WERI-Rb-1 (cell line): ENCODE results near the gene KIAA1755.

ENCODE experiments used
- DNase-seq: peaks from one replicate; pipeline ENCODE4 v3.0.0-alpha.2; 2020
- H3K27ac ChIP-seq: fragments of 250-450 bp; sonication (Bioruptor Pico); 2 replicates; pipeline ENCODE4 v1.5.1; 2020; ENCODE audit warnings: mild to moderate bottlenecking, moderate library complexity
- H3K27me3 ChIP-seq: fragments of 250-450 bp; sonication (Bioruptor Pico); 2 replicates; pipeline ENCODE4 v1.5.1; 2021; ENCODE audit warnings: mild to moderate bottlenecking, low read depth, moderate library complexity; ENCODE audit not compliant: insufficient read depth, severe bottlenecking
- H3K36me3 ChIP-seq: fragments of 250-450 bp; sonication (Bioruptor Pico); 2 replicates; pipeline ENCODE4 v1.5.1; 2020; ENCODE audit warnings: mild to moderate bottlenecking, moderate library complexity
- H3K4me3 ChIP-seq: 2 replicates; pipeline ENCODE4 v1.5.1; 2011; ENCODE audit warnings: low read depth, mild to moderate bottlenecking, control low read depth, low read length
- H3K9me3 ChIP-seq: fragments of 250-450 bp; sonication (Bioruptor Pico); 2 replicates; pipeline ENCODE4 v1.5.1; 2021; ENCODE audit warnings: mild to moderate bottlenecking, moderate library complexity; ENCODE audit not compliant: severe bottlenecking
- TF ChIP-seq, protein P1 (sequence below): IDR thresholded peaks from 2 replicates; pipeline ENCODE4 v1.5.1; 2011; ENCODE audit warnings: low read depth, mild to moderate bottlenecking, control low read depth, inconsistent platforms, low read length

KIAA1755 gene

DNA sequence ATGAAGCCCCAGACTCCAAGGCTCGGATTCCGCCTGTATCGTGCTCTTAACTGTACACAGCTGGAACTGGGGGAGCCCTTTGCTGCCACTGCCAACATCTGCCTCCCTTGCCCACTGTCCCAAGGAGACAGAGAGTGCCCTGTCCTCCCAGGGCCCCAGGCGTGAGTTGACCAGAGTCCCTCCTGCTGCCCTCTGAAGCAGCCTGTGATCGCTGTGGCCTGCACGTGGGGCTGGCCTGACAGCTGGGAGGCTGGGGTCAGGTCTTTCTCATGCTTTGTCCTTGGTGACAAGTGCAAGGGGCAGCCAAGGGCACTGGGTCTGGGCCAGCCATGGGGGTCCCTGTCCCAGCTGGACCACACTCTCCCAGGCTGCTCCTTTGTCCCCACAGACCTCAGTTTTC, 44.3 kb downstream of the KIAA1755 start:
- Histone ChIP-seq H3K4me3 (no peak overlapping the region), H3K27ac (no peak overlapping the region), H3K9me3 (no peaks in the 10 kb centered on the region), H3K36me3 (peaks cover 7% of the 10 kb centered on the region; the same call in 1 of the 2 replicates), H3K27me3 (no peaks in the 10 kb centered on the region)
- TF ChIP-seq, protein P1, sequence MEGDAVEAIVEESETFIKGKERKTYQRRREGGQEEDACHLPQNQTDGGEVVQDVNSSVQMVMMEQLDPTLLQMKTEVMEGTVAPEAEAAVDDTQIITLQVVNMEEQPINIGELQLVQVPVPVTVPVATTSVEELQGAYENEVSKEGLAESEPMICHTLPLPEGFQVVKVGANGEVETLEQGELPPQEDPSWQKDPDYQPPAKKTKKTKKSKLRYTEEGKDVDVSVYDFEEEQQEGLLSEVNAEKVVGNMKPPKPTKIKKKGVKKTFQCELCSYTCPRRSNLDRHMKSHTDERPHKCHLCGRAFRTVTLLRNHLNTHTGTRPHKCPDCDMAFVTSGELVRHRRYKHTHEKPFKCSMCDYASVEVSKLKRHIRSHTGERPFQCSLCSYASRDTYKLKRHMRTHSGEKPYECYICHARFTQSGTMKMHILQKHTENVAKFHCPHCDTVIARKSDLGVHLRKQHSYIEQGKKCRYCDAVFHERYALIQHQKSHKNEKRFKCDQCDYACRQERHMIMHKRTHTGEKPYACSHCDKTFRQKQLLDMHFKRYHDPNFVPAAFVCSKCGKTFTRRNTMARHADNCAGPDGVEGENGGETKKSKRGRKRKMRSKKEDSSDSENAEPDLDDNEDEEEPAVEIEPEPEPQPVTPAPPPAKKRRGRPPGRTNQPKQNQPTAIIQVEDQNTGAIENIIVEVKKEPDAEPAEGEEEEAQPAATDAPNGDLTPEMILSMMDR, result no peak
- DNase-seq, result no peak

GRCh38 chr20:38215194-38216182, 45.0 kb downstream of the KIAA1755 start:
- TF ChIP-seq, protein P1, result no peak
- DNase-seq, result no peak
- H3K36me3 ChIP-seq, result peaks cover 7% of the 10 kb centered on the region; the same call in 1 of the 2 replicates
- no peaks in the 10 kb centered on the region for H3K9me3 ChIP-seq
- no peak overlapping the region for H3K27ac ChIP-seq
- no peaks in the 10 kb centered on the region for H3K27me3 ChIP-seq
- H3K4me3 ChIP-seq, result no peak overlapping the region

- Histone ChIP-seq H3K9me3 (no peaks in the 10 kb centered on the region), H3K4me3 (no peak overlapping the region), H3K36me3 (peaks cover 7% of the 10 kb centered on the region; the same call in 1 of the 2 replicates), H3K27me3 (no peaks in the 10 kb centered on the region), H3K27ac (no peak overlapping the region)
- DNase-seq, result no peak
- TF ChIP-seq, protein P1, result no peak; the same call in 1 of the 2 replicates
Observed at GRCh38 chr20:38214256-38215193, 46.0 kb downstream of the KIAA1755 start.

GRCh38 chr20:38213607-38213940, 47.0 kb downstream of the KIAA1755 start:
- TF ChIP-seq, protein P1, result no peak
- Histone ChIP-seq H3K4me3 (no peak overlapping the region), H3K36me3 (no peaks in the 10 kb centered on the region), H3K27ac (no peak overlapping the region), H3K9me3 (no peaks in the 10 kb centered on the region), H3K27me3 (no peaks in the 10 kb centered on the region)
- no peak for DNase-seq

DNA sequence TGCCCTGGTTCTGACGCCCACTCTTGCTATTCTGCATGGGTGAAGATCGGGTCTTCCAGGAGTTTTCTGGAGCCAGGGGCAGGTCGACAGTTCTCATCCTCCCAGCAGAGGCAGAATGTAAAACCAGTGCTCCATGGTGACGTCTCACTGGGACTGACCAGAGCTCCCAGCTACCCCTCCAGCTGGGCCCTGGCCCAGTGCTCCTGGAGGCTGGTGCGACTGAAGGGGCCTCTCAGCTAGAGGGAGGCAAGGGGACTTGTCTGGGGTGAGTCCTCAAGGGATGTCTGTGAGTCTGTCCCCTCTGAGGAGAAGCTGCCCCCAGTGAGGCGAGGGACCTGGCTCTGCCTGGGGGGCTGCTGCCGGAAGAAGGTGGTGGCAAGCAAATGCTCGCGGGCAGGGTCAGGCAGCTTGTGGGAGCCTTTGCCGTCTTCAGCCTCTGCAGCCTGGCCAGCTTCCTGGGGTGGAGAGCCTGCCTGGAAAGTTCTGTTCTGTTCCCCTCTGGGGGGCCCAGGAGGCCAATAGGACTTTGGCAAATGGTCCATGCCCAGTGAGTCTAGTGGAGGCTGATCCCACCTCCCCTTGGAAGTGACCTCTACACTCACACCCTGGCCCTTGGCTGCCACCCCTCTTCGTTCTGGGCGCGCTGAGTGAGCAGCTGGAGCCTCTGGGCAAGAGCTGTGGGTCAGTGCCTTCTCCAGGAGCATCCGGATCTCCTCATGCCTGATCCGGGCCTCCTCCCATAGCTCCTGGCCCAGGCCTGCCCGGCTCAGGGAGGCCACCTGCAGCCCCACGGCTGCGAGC, 47.5 kb downstream of the KIAA1755 start:
- TF ChIP-seq, protein P1, result no peak
- no peak overlapping the region for H3K4me3 ChIP-seq
- no peak for DNase-seq
- no peaks in the 10 kb centered on the region for H3K9me3 ChIP-seq
- H3K27ac ChIP-seq, result no peak overlapping the region
- no peaks in the 10 kb centered on the region for H3K36me3 ChIP-seq
- no peaks in the 10 kb centered on the region for H3K27me3 ChIP-seq
